ENCODE measurements around the gene TRIM48. TPM values are rescaled to one million over a fixed set of nuclear protein-coding genes. Genes with fewer than 3 reads are reported as not detected.
"Not testable (repeated sequence)": the region's sequence is repeated elsewhere in the genome, so short reads cannot be mapped to it uniquely, and the experiment has no call there.

The TRIM48 gene, protein sequence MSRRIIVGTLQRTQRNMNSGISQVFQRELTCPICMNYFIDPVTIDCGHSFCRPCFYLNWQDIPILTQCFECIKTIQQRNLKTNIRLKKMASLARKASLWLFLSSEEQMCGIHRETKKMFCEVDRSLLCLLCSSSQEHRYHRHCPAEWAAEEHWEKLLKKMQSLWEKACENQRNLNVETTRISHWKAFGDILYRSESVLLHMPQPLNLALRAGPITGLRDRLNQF
- not detected in 2 replicates for total RNA-seq (2014; rRNA removed; shearing (Covaris generic); ENCODE audit: low replicate concordance)

DNA sequence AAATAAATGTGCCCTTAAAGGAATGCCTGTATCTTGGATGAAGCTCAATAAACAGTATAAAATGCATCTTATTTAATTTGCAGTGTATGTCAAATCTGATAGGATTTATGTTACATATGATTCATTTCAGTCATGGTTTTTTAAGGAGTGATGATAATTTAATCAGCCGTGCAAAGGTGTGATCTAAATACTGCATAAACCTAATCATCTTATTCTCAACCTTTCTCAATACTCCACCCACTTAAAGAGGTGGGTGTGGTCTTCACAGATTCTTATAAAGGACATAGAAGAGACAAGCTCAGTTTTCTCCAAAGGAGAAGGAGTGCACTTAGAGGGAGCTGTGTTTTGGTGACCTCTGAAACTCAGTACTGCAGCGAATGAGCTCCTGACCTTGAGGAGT lies at the start of gene TRIM48:
TSS of gene TRIM48 (plus strand) at position 301 of the 400 bp plus-strand sequence. CDS start 113 bp downstream, outside the sequence.
- not testable (repeated sequence) for H3K27ac ChIP-seq (ENCODE audit: low read length); H4K20me1 ChIP-seq (ENCODE audit: insufficient read depth, low read depth, low read length); H3K4me1 ChIP-seq (ENCODE audit: low read length); H2AFZ ChIP-seq (ENCODE audit: low read length); H3K4me2 ChIP-seq (ENCODE audit: low read depth, low read length, poor library complexity, severe bottlenecking); H3K9ac ChIP-seq (ENCODE audit: low read length); H3K79me2 ChIP-seq (ENCODE audit: low read length); H3K9me2 ChIP-seq (replicated peaks; ENCODE audit: insufficient read depth, low read length); DNase-seq; H3K4me3 ChIP-seq (ENCODE audit: low read length); H3K27me3 ChIP-seq (ENCODE audit: low read length); H3K36me3 ChIP-seq (ENCODE audit: insufficient read depth, low read length); H3K9me3 ChIP-seq (ENCODE audit: low read length)

DNA sequence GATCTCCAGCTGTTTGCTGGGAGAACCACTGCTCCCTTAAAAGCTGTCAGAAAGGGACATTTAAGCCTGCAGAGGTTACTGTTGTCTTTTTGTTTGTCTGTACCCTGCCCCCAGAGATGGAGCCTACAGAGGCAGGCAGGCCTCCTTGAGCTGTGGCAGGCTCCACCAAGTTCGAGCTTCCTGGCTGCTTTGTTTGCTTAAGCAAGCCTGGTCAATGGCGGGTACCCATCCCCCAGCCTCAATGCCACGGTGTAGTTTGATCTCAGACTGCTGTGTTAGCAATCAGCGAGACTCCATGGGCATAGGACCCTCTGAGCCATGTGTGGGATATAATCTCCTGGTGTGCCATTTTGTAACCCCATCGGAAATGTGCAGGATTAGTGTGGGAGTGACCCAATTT lies 23.6 kb upstream of the TRIM48 start:
- H3K9ac ChIP-seq (ENCODE audit: low read length); H3K27ac ChIP-seq (ENCODE audit: low read length); H4K20me1 ChIP-seq (ENCODE audit: insufficient read depth, low read depth, low read length); H3K4me2 ChIP-seq (ENCODE audit: low read depth, low read length, poor library complexity, severe bottlenecking); H3K9me3 ChIP-seq (ENCODE audit: low read length); DNase-seq; H3K4me1 ChIP-seq (ENCODE audit: low read length); H3K9me2 ChIP-seq (replicated peaks; ENCODE audit: insufficient read depth, low read length); H3K79me2 ChIP-seq (ENCODE audit: low read length); H3K36me3 ChIP-seq (ENCODE audit: insufficient read depth, low read length); H2AFZ ChIP-seq (ENCODE audit: low read length); H3K4me3 ChIP-seq (ENCODE audit: low read length); H3K27me3 ChIP-seq (ENCODE audit: low read length): not testable (repeated sequence)

- no peak overlapping the region for H3K4me3 ChIP-seq (ENCODE audit: low read length)
- no peaks in the 10 kb centered on the region for H3K27me3 ChIP-seq (ENCODE audit: low read length)
Observed at GRCh38 chr11:55263081-55263480, 1.1 kb downstream of the TRIM48 start.

More at GRCh38 chr11:55263081-55263480, 1.1 kb downstream of the TRIM48 start:
- Histone ChIP-seq H3K9ac (ENCODE audit: low read length) (no peak overlapping the region), H3K36me3 (ENCODE audit: insufficient read depth, low read length) (no peaks in the 10 kb centered on the region), H3K9me2 (replicated peaks; ENCODE audit: insufficient read depth, low read length) (no peaks in the 10 kb centered on the region), H3K79me2 (ENCODE audit: low read length) (no peaks in the 10 kb centered on the region), H3K4me1 (ENCODE audit: low read length) (no peaks in the 10 kb centered on the region), H3K27ac (ENCODE audit: low read length) (no peak overlapping the region), H4K20me1 (ENCODE audit: insufficient read depth, low read depth, low read length) (no peaks in the 10 kb centered on the region), H3K9me3 (ENCODE audit: low read length) (no peaks in the 10 kb centered on the region), H3K4me2 (ENCODE audit: low read depth, low read length, poor library complexity, severe bottlenecking) (no peak overlapping the region), H2AFZ (ENCODE audit: low read length) (no peak overlapping the region)
- no peak for DNase-seq

Small RNA genes lying within 50 kb of the gene (small RNA-seq; reads per million reads assigned to genes)
- gene AP005597.4 = not detected

Other genes with a start within 250 kb of the TRIM48 start
- not detected in 2 replicates for gene OR4A16, start 81.0 kb downstream of the TRIM48 start, total RNA-seq (2014; rRNA removed; shearing (Covaris generic); ENCODE audit: low replicate concordance)
- not detected in 2 replicates for gene OR4A15, start 105.8 kb downstream of the TRIM48 start, total RNA-seq (2014; rRNA removed; shearing (Covaris generic); ENCODE audit: low replicate concordance)